Naive thymus-derived CD4-positive, alpha-beta T cell (primary cell): ENCODE measurements around the gene ENTHD1. TPM values are rescaled to one million over a fixed set of nuclear protein-coding genes. Genes with fewer than 3 reads are reported as not detected.
"Not testable (repeated sequence)": the region's sequence is repeated elsewhere in the genome, so short reads cannot be mapped to it uniquely, and the experiment has no call there.

Experiments used
- ATAC-seq: fragments of 150-1000 bp; cut with Tn5 transposase; 2 replicates; pipeline ENCODE4 v1.10.0; 2021; ENCODE audit warnings: mild to moderate bottlenecking, moderate library complexity
- CTCF ChIA-PET: fragments of 350-600 bp; sonication (Branson Sonifier 250); formaldehyde crosslinking; loops from one replicate; lab custom pipeline; 2021; ENCODE audit warnings: antibody characterized with exemption; lab: Charles Lee
- POLR2A ChIA-PET: fragments of 350-600 bp; sonication (Branson Sonifier 250); formaldehyde crosslinking; loops from one replicate; lab custom pipeline; 2021; ENCODE audit warnings: antibody characterized with exemption, inconsistent platforms; lab: Charles Lee
- DNase-seq, 9 donors: peaks; one replicate each; pipeline versions ENCODE4 v3.0.0 to v3.0.0-alpha.2; 2020 to 2022; ENCODE audit warnings: mixed read lengths in 1 of 9
- H3K27ac ChIP-seq: one replicate; pipeline ENCODE4 v1.7.0; 2013; ENCODE audit warnings: mild to moderate bottlenecking, low read depth, low read length, moderate library complexity
- H3K27me3 ChIP-seq, 2 donors: one replicate each; pipeline ENCODE4 v1.7.0; 2013; ENCODE audit warnings: low read length in 2 of 2, mild to moderate bottlenecking in 2 of 2, moderate library complexity in 2 of 2; ENCODE audit not compliant: control insufficient read depth in 2 of 2, insufficient read depth in 2 of 2
- H3K36me3 ChIP-seq, 3 experiments: 1 replicate in 2 of 3; 2 replicates in 1 of 3; pipeline ENCODE4 v1.7.0; 2013; ENCODE audit warnings: low read length in 3 of 3, mild to moderate bottlenecking in 3 of 3, moderate library complexity in 1 of 3; ENCODE audit not compliant: insufficient read depth in 3 of 3, control insufficient read depth in 2 of 3
- H3K4me1 ChIP-seq, 2 donors: one replicate each; pipeline ENCODE4 v1.7.0; 2013; ENCODE audit warnings: low read length in 2 of 2, mild to moderate bottlenecking in 2 of 2, moderate library complexity in 1 of 2; ENCODE audit not compliant: control insufficient read depth in 2 of 2, insufficient read depth in 2 of 2
- H3K4me3 ChIP-seq: 2 replicates; pipeline ENCODE4 v1.7.0; 2013; ENCODE audit warnings: mild to moderate bottlenecking, low read length
- H3K9me3 ChIP-seq, 3 experiments: 1 replicate in 2 of 3; 2 replicates in 1 of 3; pipeline ENCODE4 v1.7.0; 2013; ENCODE audit warnings: low read length in 3 of 3; ENCODE audit not compliant: control insufficient read depth in 2 of 3
- H3K27ac Mint-ChIP-seq, 9 donors: one replicate each; pipeline ENCODE4 v1.8.0; 2020 to 2022; ENCODE audit warnings: mixed read lengths in 9 of 9, mild to moderate bottlenecking in 8 of 9, moderate library complexity in 5 of 9, inconsistent platforms in 2 of 9
- H3K27me3 Mint-ChIP-seq, 5 donors: one replicate each; pipeline ENCODE4 v1.8.0; 2021 to 2022; ENCODE audit warnings: mixed read lengths in 5 of 5, mild to moderate bottlenecking in 1 of 5
- H3K36me3 Mint-ChIP-seq, 5 donors: one replicate each; pipeline ENCODE4 v1.8.0; 2020 to 2022; ENCODE audit warnings: mixed read lengths in 5 of 5, mild to moderate bottlenecking in 3 of 5, inconsistent platforms in 1 of 5
- H3K4me1 Mint-ChIP-seq, 7 donors: one replicate each; pipeline ENCODE4 v1.8.0; 2020 to 2022; ENCODE audit warnings: mixed read lengths in 7 of 7, mild to moderate bottlenecking in 3 of 7, inconsistent platforms in 1 of 7
- H3K4me3 Mint-ChIP-seq, 10 donors: one replicate each; pipeline ENCODE4 v1.8.0; 2020 to 2022; ENCODE audit warnings: mild to moderate bottlenecking in 10 of 10, mixed read lengths in 10 of 10, moderate library complexity in 6 of 10, inconsistent platforms in 2 of 10
- H3K9me3 Mint-ChIP-seq, 11 donors: one replicate each; pipeline ENCODE4 v1.8.0; 2020 to 2022; ENCODE audit warnings: mixed read lengths in 11 of 11, mild to moderate bottlenecking in 4 of 11, inconsistent platforms in 1 of 11, moderate library complexity in 1 of 11
- intact Hi-C, 2 donors: fragments of 100-400 bp; cut with micrococcal nuclease; formaldehyde crosslinking; loops; one replicate each; pipeline ENCODE4 v1.15.1; 2023
- polyA plus RNA-seq, 2 donors: library from polyadenylated mRNA; unstranded; fragments of 300-500 nt; fragmentation: Illumina TruSeq; gene quantifications; one replicate each; pipeline ENCODE4 v1.2.3, GENCODE V29; 2021
- total RNA-seq, 6 experiments: library from RNA in 5 of 6; stranded (reverse) in 5 of 6; gene quantifications; 1 replicate in 5 of 6; 2 replicates in 1 of 6; pipeline ENCODE4 v1.2.3 and lab custom pipeline; 2021 to 2026

Gene ENTHD1
- total and polyA plus RNA-seq, 7 experiments from 2014 or later = 0.12 to 0.60 (median 0.24) TPM; not detected in 2

- Mint-ChIP-seq H3K27ac (peak overlapping the region in 6 of 9 donors; percentile 43 to 99 (median 90)), H3K27me3 (no peaks in the 10 kb centered on the region), H3K4me1 (peaks cover 10 to 22% (median 16%) of the 10 kb centered on the region in 7 donors), H3K9me3 (no peaks in the 10 kb centered on the region), H3K4me3 (peak overlapping the region in 8 of 10 donors; percentile 11 to 65 (median 30)), H3K36me3 (peaks cover 0 to 18% (median 9%) of the 10 kb centered on the region in 5 donors)
- ATAC-seq (no peak), DNase-seq (no peak)
- Histone ChIP-seq H3K36me3 (no peaks in the 10 kb centered on the region), H3K4me3 (no peak overlapping the region), H3K27me3 (no peaks in the 10 kb centered on the region), H3K4me1 (peaks cover 23 to 27% of the 10 kb centered on the region in 2 donors), H3K27ac (peak overlapping the region; percentile 83), H3K9me3 (no peaks in the 10 kb centered on the region)
- POLR2A ChIA-PET = interaction anchor here (0.6 to 3.7 kb wide), 12 partner anchors 18 to 1388 kb away, joined by 3 to 27 read pairs (median 4); no protein-coding TSS in a partner anchor
- intact Hi-C loops = no loop called here
- CTCF ChIA-PET = interaction anchor here (0.6 to 1.3 kb wide), 11 partner anchors 13 to 128 kb away, joined by 3 to 7 read pairs (median 3); no protein-coding TSS in a partner anchor
Observed at GRCh38 chr22:39898997-39899396, 5.4 kb upstream of the ENTHD1 start.

- Histone ChIP-seq H3K4me3 (no peak overlapping the region), H3K27ac (no peak overlapping the region), H3K9me3 (no peaks in the 10 kb centered on the region), H3K4me1 (peaks cover 23 to 27% of the 10 kb centered on the region in 2 donors), H3K27me3 (no peaks in the 10 kb centered on the region), H3K36me3 (no peaks in the 10 kb centered on the region)
- Mint-ChIP-seq H3K27me3 (no peaks in the 10 kb centered on the region), H3K36me3 (peaks cover 0 to 17% (median 7%) of the 10 kb centered on the region in 5 donors), H3K4me1 (peaks cover 10 to 25% (median 17%) of the 10 kb centered on the region in 7 donors), H3K4me3 (no peak overlapping the region), H3K9me3 (no peaks in the 10 kb centered on the region), H3K27ac (no peak overlapping the region)
- ATAC-seq = no peak
- ChIA-PET CTCF (interaction anchor here (1.3 to 2.0 kb wide), 4 partner anchors 19 to 49 kb away, joined by 4 to 7 read pairs (median 5); no protein-coding TSS in a partner anchor), POLR2A (interaction anchor here (1.2 to 3.4 kb wide), 2 partner anchors 8 to 147 kb away, joined by 3 to 24 read pairs; no protein-coding TSS in a partner anchor)
- intact Hi-C loops = loop anchor here in 1 of 2 donors (2.0 kb wide), 1 partner anchor 451 kb away; no protein-coding TSS in a partner anchor
- DNase-seq = no peak
Observed at GRCh38 chr22:39897841-39898240, 4.3 kb upstream of the ENTHD1 start.

GRCh38 chr22:39896313-39896996 is 2.9 kb upstream of the ENTHD1 start:
- Histone ChIP-seq H3K4me3 (no peak overlapping the region), H3K36me3 (no peaks in the 10 kb centered on the region), H3K27me3 (no peaks in the 10 kb centered on the region), H3K9me3 (no peaks in the 10 kb centered on the region), H3K27ac (no peak overlapping the region), H3K4me1 (peaks cover 30 to 32% of the 10 kb centered on the region in 2 donors)
- H3K36me3 Mint-ChIP-seq = peaks cover 0 to 10% (median 0%) of the 10 kb centered on the region in 5 donors
- DNase-seq (no peak), ATAC-seq (no peak)
- ChIA-PET POLR2A (interaction anchor here (0.6 to 3.4 kb wide), 13 partner anchors 10 to 1904 kb away, joined by 3 to 24 read pairs (median 5); partner anchors contain the start of gene CCDC134), CTCF (interaction anchor here (0.6 to 2.5 kb wide), 9 partner anchors 9 to 202 kb away, joined by 3 to 26 read pairs (median 6); no protein-coding TSS in a partner anchor)
- intact Hi-C loops = loop anchor here in 1 of 2 donors (1.0 to 2.0 kb wide), 3 partner anchors 44 to 452 kb away; no protein-coding TSS in a partner anchor
- H3K4me3 Mint-ChIP-seq = no peak overlapping the region
- no peaks in the 10 kb centered on the region for H3K27me3 Mint-ChIP-seq
- no peaks in the 10 kb centered on the region for H3K9me3 Mint-ChIP-seq
- no peak overlapping the region for H3K27ac Mint-ChIP-seq
- peaks cover 19 to 36% (median 27%) of the 10 kb centered on the region in 7 donors for H3K4me1 Mint-ChIP-seq

GRCh38 chr22:39895682-39896081 is 2.1 kb upstream of the ENTHD1 start:
- H3K4me1 Mint-ChIP-seq = peaks cover 18 to 39% (median 31%) of the 10 kb centered on the region in 7 donors
- Histone ChIP-seq H3K36me3 (no peaks in the 10 kb centered on the region), H3K9me3 (no peaks in the 10 kb centered on the region), H3K4me3 (no peak overlapping the region), H3K27ac (no peak overlapping the region), H3K27me3 (no peaks in the 10 kb centered on the region), H3K4me1 (peaks cover 30 to 32% of the 10 kb centered on the region in 2 donors)
- peaks cover 0 to 9% (median 0%) of the 10 kb centered on the region in 5 donors for H3K36me3 Mint-ChIP-seq
- H3K9me3 Mint-ChIP-seq = no peaks in the 10 kb centered on the region
- H3K4me3 Mint-ChIP-seq = no peak overlapping the region
- ChIA-PET CTCF (interaction anchor here (0.6 to 2.5 kb wide), 7 partner anchors 10 to 361 kb away, joined by 3 to 26 read pairs (median 4); no protein-coding TSS in a partner anchor), POLR2A (interaction anchor here (1.2 to 3.4 kb wide), 6 partner anchors 11 to 119 kb away, joined by 3 to 24 read pairs (median 5); no protein-coding TSS in a partner anchor)
- DNase-seq (no peak), ATAC-seq (no peak)
- intact Hi-C loops = loop anchor here in 1 of 2 donors (1.0 to 2.0 kb wide), 3 partner anchors 45 to 453 kb away; no protein-coding TSS in a partner anchor
- H3K27ac Mint-ChIP-seq = no peak overlapping the region
- no peaks in the 10 kb centered on the region for H3K27me3 Mint-ChIP-seq

GRCh38 chr22:39894554-39895092 is 1.1 kb upstream of the ENTHD1 start:
- H3K4me3 ChIP-seq = no peak overlapping the region
- ATAC-seq (no peak), DNase-seq (no peak)
- no peak overlapping the region for H3K27ac Mint-ChIP-seq
- H3K4me3 Mint-ChIP-seq = no peak overlapping the region
- no peaks in the 10 kb centered on the region for H3K27me3 ChIP-seq
- H3K36me3 ChIP-seq = no peaks in the 10 kb centered on the region
- H3K9me3 Mint-ChIP-seq = no peaks in the 10 kb centered on the region
- H3K9me3 ChIP-seq = no peaks in the 10 kb centered on the region
- intact Hi-C loops = no loop called here
- no peaks in the 10 kb centered on the region for H3K27me3 Mint-ChIP-seq
- H3K4me1 ChIP-seq = peaks cover 22 to 23% of the 10 kb centered on the region in 2 donors
- H3K4me1 Mint-ChIP-seq = peaks cover 11 to 30% (median 22%) of the 10 kb centered on the region in 7 donors
- no peak overlapping the region for H3K27ac ChIP-seq
- ChIA-PET CTCF (interaction anchor here (0.5 to 2.5 kb wide), 4 partner anchors 73 to 360 kb away, joined by 3 to 26 read pairs (median 5); no protein-coding TSS in a partner anchor), POLR2A (interaction anchor here (0.7 to 1.2 kb wide), 2 partner anchors 26 to 42 kb away, joined by 3 read pairs; no protein-coding TSS in a partner anchor)
- peaks cover 0 to 7% (median 0%) of the 10 kb centered on the region in 5 donors for H3K36me3 Mint-ChIP-seq

GRCh38 chr22:39889924-39890323 is 3.6 kb downstream of the ENTHD1 start:
- H3K4me1 ChIP-seq, H3K27me3 Mint-ChIP-seq, ATAC-seq, H3K4me3 ChIP-seq, H3K36me3 Mint-ChIP-seq, H3K27ac ChIP-seq, intact Hi-C loops, H3K27me3 ChIP-seq, DNase-seq, H3K4me3 Mint-ChIP-seq, H3K9me3 Mint-ChIP-seq, H3K27ac Mint-ChIP-seq, H3K36me3 ChIP-seq, H3K9me3 ChIP-seq: not testable (repeated sequence)
- ChIA-PET CTCF (interaction anchor here (1.5 kb wide), 1 partner anchor 43 kb away, joined by 3 read pairs; no protein-coding TSS in a partner anchor), POLR2A (interaction anchor here (0.7 to 2.3 kb wide), 2 partner anchors 56 to 450 kb away, joined by 3 to 8 read pairs; no protein-coding TSS in a partner anchor)
- peaks cover 6 to 21% (median 12%) of the 10 kb centered on the region in 7 donors for H3K4me1 Mint-ChIP-seq
